Naive thymus-derived CD4-positive, alpha-beta T cell (primary cell): ENCODE results near the gene ITGB8. TPM values are rescaled to one million over a fixed set of nuclear protein-coding genes. Genes with fewer than 3 reads are reported as not detected.

ENCODE experiments used
- ATAC-seq: fragments of 150-1000 bp; cut with Tn5 transposase; 2 replicates; pipeline ENCODE4 v1.10.0; 2021; ENCODE audit warnings: mild to moderate bottlenecking, moderate library complexity
- CTCF ChIA-PET: fragments of 350-600 bp; sonication (Branson Sonifier 250); formaldehyde crosslinking; loops from one replicate; lab custom pipeline; 2021; ENCODE audit warnings: antibody characterized with exemption; lab: Charles Lee
- POLR2A ChIA-PET: fragments of 350-600 bp; sonication (Branson Sonifier 250); formaldehyde crosslinking; loops from one replicate; lab custom pipeline; 2021; ENCODE audit warnings: antibody characterized with exemption, inconsistent platforms; lab: Charles Lee
- DNase-seq, 9 donors: peaks; one replicate each; pipeline versions ENCODE4 v3.0.0 to v3.0.0-alpha.2; 2020 to 2022; ENCODE audit warnings: mixed read lengths in 1 of 9
- H3K27ac ChIP-seq: one replicate; pipeline ENCODE4 v1.7.0; 2013; ENCODE audit warnings: mild to moderate bottlenecking, low read depth, low read length, moderate library complexity
- H3K27me3 ChIP-seq, 2 donors: one replicate each; pipeline ENCODE4 v1.7.0; 2013; ENCODE audit warnings: low read length in 2 of 2, mild to moderate bottlenecking in 2 of 2, moderate library complexity in 2 of 2; ENCODE audit not compliant: control insufficient read depth in 2 of 2, insufficient read depth in 2 of 2
- H3K36me3 ChIP-seq, 3 experiments: 1 replicate in 2 of 3; 2 replicates in 1 of 3; pipeline ENCODE4 v1.7.0; 2013; ENCODE audit warnings: low read length in 3 of 3, mild to moderate bottlenecking in 3 of 3, moderate library complexity in 1 of 3; ENCODE audit not compliant: insufficient read depth in 3 of 3, control insufficient read depth in 2 of 3
- H3K4me1 ChIP-seq, 2 donors: one replicate each; pipeline ENCODE4 v1.7.0; 2013; ENCODE audit warnings: low read length in 2 of 2, mild to moderate bottlenecking in 2 of 2, moderate library complexity in 1 of 2; ENCODE audit not compliant: control insufficient read depth in 2 of 2, insufficient read depth in 2 of 2
- H3K4me3 ChIP-seq: 2 replicates; pipeline ENCODE4 v1.7.0; 2013; ENCODE audit warnings: mild to moderate bottlenecking, low read length
- H3K9me3 ChIP-seq, 3 experiments: 1 replicate in 2 of 3; 2 replicates in 1 of 3; pipeline ENCODE4 v1.7.0; 2013; ENCODE audit warnings: low read length in 3 of 3; ENCODE audit not compliant: control insufficient read depth in 2 of 3
- H3K27ac Mint-ChIP-seq, 9 donors: one replicate each; pipeline ENCODE4 v1.8.0; 2020 to 2022; ENCODE audit warnings: mixed read lengths in 9 of 9, mild to moderate bottlenecking in 8 of 9, moderate library complexity in 5 of 9, inconsistent platforms in 2 of 9
- H3K27me3 Mint-ChIP-seq, 5 donors: one replicate each; pipeline ENCODE4 v1.8.0; 2021 to 2022; ENCODE audit warnings: mixed read lengths in 5 of 5, mild to moderate bottlenecking in 1 of 5
- H3K36me3 Mint-ChIP-seq, 5 donors: one replicate each; pipeline ENCODE4 v1.8.0; 2020 to 2022; ENCODE audit warnings: mixed read lengths in 5 of 5, mild to moderate bottlenecking in 3 of 5, inconsistent platforms in 1 of 5
- H3K4me1 Mint-ChIP-seq, 7 donors: one replicate each; pipeline ENCODE4 v1.8.0; 2020 to 2022; ENCODE audit warnings: mixed read lengths in 7 of 7, mild to moderate bottlenecking in 3 of 7, inconsistent platforms in 1 of 7
- H3K4me3 Mint-ChIP-seq, 10 donors: one replicate each; pipeline ENCODE4 v1.8.0; 2020 to 2022; ENCODE audit warnings: mild to moderate bottlenecking in 10 of 10, mixed read lengths in 10 of 10, moderate library complexity in 6 of 10, inconsistent platforms in 2 of 10
- H3K9me3 Mint-ChIP-seq, 11 donors: one replicate each; pipeline ENCODE4 v1.8.0; 2020 to 2022; ENCODE audit warnings: mixed read lengths in 11 of 11, mild to moderate bottlenecking in 4 of 11, inconsistent platforms in 1 of 11, moderate library complexity in 1 of 11
- intact Hi-C, 2 donors: fragments of 100-400 bp; cut with micrococcal nuclease; formaldehyde crosslinking; loops; one replicate each; pipeline ENCODE4 v1.15.1; 2023
- polyA plus RNA-seq, 2 donors: library from polyadenylated mRNA; unstranded; fragments of 300-500 nt; fragmentation: Illumina TruSeq; gene quantifications; one replicate each; pipeline ENCODE4 v1.2.3, GENCODE V29; 2021
- total RNA-seq, 6 experiments: library from RNA in 5 of 6; stranded (reverse) in 5 of 6; gene quantifications; 1 replicate in 5 of 6; 2 replicates in 1 of 6; pipeline ENCODE4 v1.2.3 and lab custom pipeline; 2021 to 2026

The ITGB8 gene
- total and polyA plus RNA-seq, 7 experiments from 2014 or later, result 0.08 to 2.9 (median 0.85) TPM; not detected in 4

- peaks cover 32 to 78% (median 55%) of the 10 kb centered on the region in 5 donors for H3K27me3 Mint-ChIP-seq
- intact Hi-C loops, result no loop called here
- H3K27ac ChIP-seq, result no peak overlapping the region
- H3K27me3 ChIP-seq, result peaks cover 4 to 5% of the 10 kb centered on the region in 2 donors
- ChIA-PET CTCF (no interaction called here), POLR2A (no interaction called here)
- ATAC-seq, result peak; percentile 39
- no peaks in the 10 kb centered on the region for H3K9me3 ChIP-seq
- H3K9me3 Mint-ChIP-seq, result peaks cover 0 to 2% (median 0%) of the 10 kb centered on the region in 11 donors
- H3K4me3 Mint-ChIP-seq, result peak overlapping the region; percentile 64 to 88 (median 77)
- peaks cover 12 to 28% (median 21%) of the 10 kb centered on the region in 7 donors for H3K4me1 Mint-ChIP-seq
- H3K4me3 ChIP-seq, result no peak overlapping the region
- DNase-seq, result peak in 2 of 9 donors; percentile 7 to 38
- H3K36me3 Mint-ChIP-seq, result no peaks in the 10 kb centered on the region
- H3K4me1 ChIP-seq, result no peaks in the 10 kb centered on the region
- H3K36me3 ChIP-seq, result no peaks in the 10 kb centered on the region
- H3K27ac Mint-ChIP-seq, result peak overlapping the region in 1 of 9 donors; percentile 0
Observed at GRCh38 chr7:20330928-20331909, 519 bp downstream of the ITGB8 start.

DNA sequence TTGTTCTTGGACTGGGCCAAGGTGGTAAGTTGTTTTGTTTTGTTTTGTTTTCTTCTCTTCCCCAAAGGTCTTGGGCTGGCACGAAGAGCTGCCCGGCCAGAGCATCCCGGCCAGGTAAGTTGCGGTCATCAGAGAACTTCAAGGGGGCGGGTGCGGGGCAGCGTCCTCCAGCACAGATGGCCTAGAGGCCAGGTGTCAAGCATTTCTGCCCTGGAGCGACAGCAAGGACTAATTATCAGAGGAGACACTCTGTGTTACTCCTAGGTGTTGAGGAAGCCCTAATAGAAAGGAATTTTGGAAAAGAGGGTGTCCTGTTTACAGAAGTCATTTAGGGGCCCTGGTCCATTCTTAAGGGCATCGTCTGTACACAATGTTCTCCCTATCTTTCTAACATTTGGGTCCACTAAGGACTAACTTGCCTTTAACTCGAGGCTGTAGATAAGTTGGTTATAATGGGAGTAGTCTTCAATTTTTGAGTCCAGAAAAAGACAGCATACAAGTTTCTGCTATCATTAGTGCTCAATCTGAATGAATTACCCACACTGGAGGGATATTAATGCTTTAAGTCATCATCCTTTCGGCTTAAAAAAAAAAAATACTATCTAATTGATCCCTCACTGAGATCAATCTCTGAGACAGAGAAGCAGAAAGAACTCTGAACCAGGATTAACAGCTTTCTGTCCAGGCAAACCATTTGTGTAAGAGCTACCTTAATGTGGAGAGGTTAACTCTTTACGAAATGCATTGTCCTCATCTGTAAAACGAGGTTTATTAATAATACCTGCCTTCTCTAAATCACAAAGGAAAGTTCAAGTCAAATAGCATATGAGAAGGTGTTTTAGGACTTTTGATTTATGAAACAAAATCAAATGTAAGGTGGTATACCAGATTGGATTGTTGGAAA is 1.5 kb downstream of the ITGB8 start:
- Mint-ChIP-seq H3K27me3 (peaks cover 32 to 74% (median 56%) of the 10 kb centered on the region in 5 donors), H3K4me3 (peak overlapping the region; percentile 60 to 85 (median 76)), H3K4me1 (peaks cover 12 to 28% (median 21%) of the 10 kb centered on the region in 7 donors), H3K27ac (peak overlapping the region in 1 of 9 donors; percentile 0), H3K36me3 (no peaks in the 10 kb centered on the region), H3K9me3 (peaks cover 0 to 2% (median 0%) of the 10 kb centered on the region in 11 donors)
- DNase-seq (no peak), ATAC-seq (no peak)
- H3K27me3 ChIP-seq, result peaks cover 4 to 9% of the 10 kb centered on the region in 2 donors
- no peaks in the 10 kb centered on the region for H3K4me1 ChIP-seq
- ChIA-PET POLR2A (no interaction called here), CTCF (no interaction called here)
- H3K27ac ChIP-seq, result no peak overlapping the region
- intact Hi-C loops, result no loop called here
- H3K9me3 ChIP-seq, result no peaks in the 10 kb centered on the region
- no peaks in the 10 kb centered on the region for H3K36me3 ChIP-seq
- no peak overlapping the region for H3K4me3 ChIP-seq

DNA sequence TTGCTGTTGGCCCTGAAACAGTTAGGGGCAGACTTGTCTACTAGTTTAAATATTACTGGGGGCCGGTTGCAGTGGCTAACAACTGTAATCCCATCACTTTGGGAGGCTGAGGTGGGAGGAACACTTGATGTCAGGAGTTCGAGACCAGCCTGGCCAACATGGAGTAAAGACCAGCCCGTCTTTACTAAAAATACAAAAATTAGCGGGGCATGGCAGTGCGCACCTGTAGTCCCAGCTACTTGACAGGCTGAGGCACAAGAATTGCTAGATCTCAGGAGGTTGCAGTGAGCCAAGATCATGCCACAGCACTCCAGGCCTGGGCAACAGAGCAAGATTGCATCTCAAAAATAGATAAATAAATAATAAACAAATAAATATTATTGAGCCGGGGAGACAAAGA is 7.6 kb downstream of the ITGB8 start:
- H3K27me3 ChIP-seq, result peaks cover 0 to 4% of the 10 kb centered on the region in 2 donors
- DNase-seq (no peak), ATAC-seq (no peak)
- no peak overlapping the region for H3K27ac ChIP-seq
- no peak overlapping the region for H3K27ac Mint-ChIP-seq
- ChIA-PET POLR2A (no interaction called here), CTCF (no interaction called here)
- peaks cover 6 to 35% (median 24%) of the 10 kb centered on the region in 5 donors for H3K27me3 Mint-ChIP-seq
- H3K36me3 ChIP-seq, result no peaks in the 10 kb centered on the region
- H3K36me3 Mint-ChIP-seq, result no peaks in the 10 kb centered on the region
- no peaks in the 10 kb centered on the region for H3K4me1 ChIP-seq
- H3K4me1 Mint-ChIP-seq, result no peaks in the 10 kb centered on the region
- intact Hi-C loops, result no loop called here
- H3K9me3 ChIP-seq, result no peaks in the 10 kb centered on the region
- H3K9me3 Mint-ChIP-seq, result peaks cover 0 to 3% (median 0%) of the 10 kb centered on the region in 11 donors
- no peak overlapping the region for H3K4me3 ChIP-seq
- no peak overlapping the region for H3K4me3 Mint-ChIP-seq

- ATAC-seq, result no peak
- Histone ChIP-seq H3K27ac (no peak overlapping the region), H3K27me3 (peaks cover 0 to 4% of the 10 kb centered on the region in 2 donors), H3K9me3 (no peaks in the 10 kb centered on the region), H3K4me3 (no peak overlapping the region), H3K36me3 (no peaks in the 10 kb centered on the region), H3K4me1 (no peaks in the 10 kb centered on the region)
- Mint-ChIP-seq H3K36me3 (no peaks in the 10 kb centered on the region), H3K27me3 (peaks cover 0 to 19% (median 11%) of the 10 kb centered on the region in 5 donors), H3K4me1 (no peaks in the 10 kb centered on the region), H3K4me3 (no peak overlapping the region), H3K9me3 (peaks cover 0 to 3% (median 0%) of the 10 kb centered on the region in 11 donors), H3K27ac (no peak overlapping the region)
- intact Hi-C loops, result no loop called here
- no peak for DNase-seq
- POLR2A ChIA-PET, result no interaction called here
- CTCF ChIA-PET, result no interaction called here
Observed at GRCh38 chr7:20340839-20341238, 10.1 kb downstream of the ITGB8 start.

DNA sequence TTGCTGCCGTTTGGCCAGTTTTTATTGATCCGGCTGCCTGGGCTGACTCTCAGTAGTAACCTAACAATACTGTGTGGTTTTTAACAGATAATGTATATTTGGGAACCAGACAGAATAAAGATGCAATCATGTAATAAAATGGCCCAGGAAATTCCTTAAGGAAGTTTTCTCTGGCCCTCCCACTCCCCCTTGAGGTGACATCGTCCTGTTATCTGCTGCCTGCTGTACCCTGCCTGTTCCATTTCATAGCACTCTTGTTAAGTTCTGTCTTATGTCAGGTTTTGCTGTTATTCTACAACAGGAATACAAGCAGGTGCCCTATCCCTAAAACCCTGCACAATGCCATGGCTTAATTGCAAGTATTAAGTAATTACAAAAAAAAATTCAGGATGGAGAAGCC is 12.5 kb downstream of the ITGB8 start:
- no peak overlapping the region for H3K4me3 Mint-ChIP-seq
- no peak overlapping the region for H3K27ac Mint-ChIP-seq
- peaks cover 0 to 5% (median 0%) of the 10 kb centered on the region in 5 donors for H3K27me3 Mint-ChIP-seq
- no peaks in the 10 kb centered on the region for H3K36me3 ChIP-seq
- no peaks in the 10 kb centered on the region for H3K36me3 Mint-ChIP-seq
- H3K9me3 Mint-ChIP-seq, result peaks cover 0 to 5% (median 0%) of the 10 kb centered on the region in 11 donors
- ATAC-seq (no peak), DNase-seq (no peak)
- intact Hi-C loops, result no loop called here
- ChIA-PET CTCF (no interaction called here), POLR2A (no interaction called here)
- H3K4me1 Mint-ChIP-seq, result no peaks in the 10 kb centered on the region
- no peaks in the 10 kb centered on the region for H3K9me3 ChIP-seq
- no peak overlapping the region for H3K27ac ChIP-seq
- no peaks in the 10 kb centered on the region for H3K27me3 ChIP-seq
- no peaks in the 10 kb centered on the region for H3K4me1 ChIP-seq
- no peak overlapping the region for H3K4me3 ChIP-seq

- no peaks in the 10 kb centered on the region for H3K36me3 Mint-ChIP-seq
- intact Hi-C loops, result no loop called here
- CTCF ChIA-PET, result no interaction called here
- no peak overlapping the region for H3K4me3 ChIP-seq
- no peaks in the 10 kb centered on the region for H3K27me3 ChIP-seq
- DNase-seq (no peak), ATAC-seq (peak; percentile 51)
- H3K36me3 ChIP-seq, result no peaks in the 10 kb centered on the region
- no peak overlapping the region for H3K27ac Mint-ChIP-seq
- POLR2A ChIA-PET, result no interaction called here
- H3K4me1 ChIP-seq, result no peaks in the 10 kb centered on the region
- no peak overlapping the region for H3K4me3 Mint-ChIP-seq
- H3K27ac ChIP-seq, result no peak overlapping the region
- peaks cover 0 to 5% (median 0%) of the 10 kb centered on the region in 11 donors for H3K9me3 Mint-ChIP-seq
- no peaks in the 10 kb centered on the region for H3K4me1 Mint-ChIP-seq
- peaks cover 0 to 5% (median 0%) of the 10 kb centered on the region in 5 donors for H3K27me3 Mint-ChIP-seq
- H3K9me3 ChIP-seq, result no peaks in the 10 kb centered on the region
Observed at GRCh38 chr7:20343941-20344340, 13.2 kb downstream of the ITGB8 start.
